Testis (tissue), 3 donors: ENCODE measurements around the gene EEF2K. TPM values are rescaled to one million over a fixed set of nuclear protein-coding genes. Genes with fewer than 3 reads are reported as not detected.

Experiments used
- DNase-seq: peaks from one replicate; pipeline ENCODE4 v3.0.0-alpha.2; 2019
- H3K27ac ChIP-seq, 2 donors: fragments of 200-600 bp; sonication (generic); one replicate each; pipeline ENCODE4 v1.5.1; 2019
- H3K27me3 ChIP-seq: fragments of 200-600 bp; sonication (generic); one replicate; pipeline ENCODE4 v1.5.1; 2019
- H3K36me3 ChIP-seq: fragments of 200-600 bp; sonication (generic); one replicate; pipeline ENCODE4 v1.5.1; 2017; ENCODE audit warnings: low read depth; ENCODE audit errors: missing control alignments
- H3K4me1 ChIP-seq: fragments of 200-600 bp; sonication (generic); one replicate; pipeline ENCODE4 v1.5.1; 2019
- H3K4me3 ChIP-seq, 2 donors: fragments of 200-600 bp; sonication (generic); one replicate each; pipeline ENCODE4 v1.5.1; 2017 to 2019
- H3K9me3 ChIP-seq: fragments of 200-600 bp; sonication (generic); one replicate; pipeline ENCODE4 v1.5.1; 2017
- CTCF ChIP-seq, 3 experiments: fragments of 450-650 bp in 2 of 3; fragments of 200-600 bp in 1 of 3; sonication (generic) in 1 of 3; IDR thresholded peaks; one replicate each; pipeline ENCODE4 v1.5.1; 2016 to 2019; ENCODE audit warnings: antibody characterized with exemption in 3 of 3, mild to moderate bottlenecking in 2 of 3, moderate library complexity in 1 of 3
- POLR2A ChIP-seq: fragments of 450-650 bp; IDR thresholded peaks from one replicate; pipeline ENCODE4 v1.6.1; 2017; ENCODE audit warnings: antibody characterized with exemption, mild to moderate bottlenecking, moderate library complexity
- WGBS, 2 donors: methylation state at CpG; one replicate each; pipeline ENCODE4 v1.1.5; 2018; 5-methylcytosine and 5-hydroxymethylcytosine counted together
- intact Hi-C: fragments of 100-400 bp; cut with DNase I; formaldehyde crosslinking; loops from one replicate; pipeline ENCODE4 v1.15.1; 2023; ENCODE audit warnings: low total_unique reads
- polyA plus RNA-seq: library from polyadenylated mRNA; stranded (reverse); fragments of 350-450 nt; fragmentation: Illumina TruSeq; extraction: RNeasy Lipid Tissue Mini Kit (QIAGEN cat#74804); gene quantifications from one replicate; pipeline ENCODE4 v1.2.3, GENCODE V29; 2014; ENCODE audit warnings: low read depth, low replicate concordance; ENCODE audit not compliant: insufficient read depth
- total RNA-seq, 2 donors: library from RNA; depleted of rRNA; stranded (reverse); fragments of >200 nt; gene quantifications; one replicate each; pipeline ENCODE4 v1.2.3, GENCODE V29; 2016

EEF2K gene
- total and polyA plus RNA-seq, 3 donors from 2014 or later: 6.6 to 11.1 (median 10.2) TPM

DNA sequence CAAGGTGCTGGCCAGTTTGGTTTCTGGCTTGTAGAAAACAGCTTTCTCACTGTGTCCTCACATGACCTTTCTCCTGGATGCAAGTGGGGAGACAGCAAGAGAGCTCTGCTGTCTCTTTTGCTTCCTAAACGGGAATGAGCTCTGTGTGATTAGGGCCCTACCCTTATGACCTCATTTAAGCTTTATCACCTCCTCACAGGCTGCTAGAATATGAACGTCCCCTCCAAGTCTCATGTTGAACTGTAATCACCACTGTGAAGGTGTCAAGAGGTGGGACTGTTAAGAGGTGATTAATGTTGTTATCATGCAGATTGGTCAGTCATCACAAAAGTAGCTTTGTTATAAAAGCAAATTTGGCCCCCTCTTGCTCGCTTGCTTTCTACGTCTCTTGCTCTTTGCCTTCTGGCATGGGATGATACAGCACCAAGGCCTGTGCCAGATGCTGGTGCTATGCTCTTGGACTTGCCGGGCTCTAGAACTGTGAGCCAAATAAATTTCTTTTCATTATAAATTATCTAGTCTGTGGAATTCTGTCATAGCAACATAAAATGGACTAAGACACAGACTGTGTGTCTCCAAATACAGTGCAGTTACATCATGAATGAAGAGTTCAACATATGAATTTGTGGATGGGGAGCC lies 76.3 kb downstream of the EEF2K start:
- TF ChIP-seq POLR2A: no peak
- TF ChIP-seq CTCF (IDR thresholded peaks at IDR 0.05): no peak
- DNase-seq: no peak
- Histone ChIP-seq H3K27ac (no peak overlapping the region), H3K4me3 (no peak overlapping the region), H3K36me3 (no peaks in the 10 kb centered on the region), H3K4me1 (no peaks in the 10 kb centered on the region), H3K9me3 (no peaks in the 10 kb centered on the region), H3K27me3 (no peaks in the 10 kb centered on the region)
- intact Hi-C loops: no loop called here
- WGBS, 2 donors: 79 to 89% methylated on average over 5 of the region's 5 CpGs

DNA sequence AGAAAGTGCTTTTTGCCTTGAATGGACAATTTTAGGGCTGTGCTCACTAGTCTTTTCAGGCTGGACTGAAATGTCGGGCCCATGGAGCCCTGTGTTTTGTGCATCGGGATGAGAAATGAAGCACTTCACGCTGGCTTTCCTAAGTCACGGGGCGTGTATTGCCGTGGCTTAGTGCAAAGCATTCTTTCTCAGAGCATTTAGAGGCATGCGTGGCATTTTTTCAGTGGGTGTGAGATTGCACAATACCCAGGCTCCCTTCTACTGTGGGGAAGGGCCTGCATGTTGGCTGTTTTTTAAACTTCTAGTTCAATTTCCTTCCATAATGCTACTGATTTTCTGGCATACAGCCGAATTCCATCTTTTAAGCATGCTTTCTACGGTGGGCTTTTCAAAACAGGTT lies 78.6 kb downstream of the EEF2K start:
- no peak for TF ChIP-seq CTCF (IDR thresholded peaks at IDR 0.05)
- TF ChIP-seq POLR2A: no peak
- 69 to 87% methylated on average over 9 of the region's 9 CpGs for WGBS, 2 donors
- Histone ChIP-seq H3K9me3 (no peaks in the 10 kb centered on the region), H3K27ac (no peak overlapping the region), H3K27me3 (no peaks in the 10 kb centered on the region), H3K4me1 (no peaks in the 10 kb centered on the region), H3K36me3 (no peaks in the 10 kb centered on the region), H3K4me3 (no peak overlapping the region)
- DNase-seq: no peak
- intact Hi-C loops: no loop called here

- Histone ChIP-seq H3K27me3 (no peaks in the 10 kb centered on the region), H3K4me3 (no peak overlapping the region), H3K9me3 (no peaks in the 10 kb centered on the region), H3K36me3 (no peaks in the 10 kb centered on the region), H3K27ac (no peak overlapping the region), H3K4me1 (no peaks in the 10 kb centered on the region)
- 45 to 64% methylated on average over 6 of the region's 6 CpGs for WGBS, 2 donors
- TF ChIP-seq CTCF (IDR thresholded peaks at IDR 0.05) (no peak), POLR2A (no peak)
- no peak for DNase-seq
- intact Hi-C loops: no loop called here
Observed at GRCh38 chr16:22285080-22285479, 79.0 kb downstream of the EEF2K start.

DNA sequence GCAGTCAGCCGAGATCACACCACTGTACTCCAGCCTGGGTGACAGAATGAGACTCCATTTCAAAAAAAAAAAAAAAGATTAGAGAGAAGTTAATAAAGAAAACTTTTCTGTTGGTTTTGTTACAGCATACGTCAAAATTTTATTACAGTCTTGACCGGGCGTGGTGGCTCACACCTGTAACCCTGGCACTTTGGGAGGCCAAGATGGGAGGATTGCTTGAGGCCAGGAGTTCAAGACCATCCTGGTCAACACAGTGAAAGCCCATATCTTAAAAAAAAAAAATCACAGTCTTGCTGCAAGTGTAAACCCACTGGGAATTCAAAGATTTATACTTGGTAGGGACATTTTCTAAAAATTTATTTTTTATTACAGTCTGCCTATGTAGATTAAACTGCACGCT lies 84.9 kb downstream of the EEF2K start:
- intact Hi-C loops: no loop called here
- Histone ChIP-seq H3K36me3 (no peaks in the 10 kb centered on the region), H3K27ac (no peak overlapping the region), H3K27me3 (no peaks in the 10 kb centered on the region), H3K4me3 (no peak overlapping the region), H3K4me1 (no peaks in the 10 kb centered on the region), H3K9me3 (no peaks in the 10 kb centered on the region)
- no peak for DNase-seq
- 91 to 96% methylated on average over 5 of the region's 5 CpGs for WGBS, 2 donors
- no peak for TF ChIP-seq POLR2A
- no peak for TF ChIP-seq CTCF (IDR thresholded peaks at IDR 0.05)

GRCh38 chr16:22291860-22292318 lies 85.8 kb downstream of the EEF2K start:
- intact Hi-C loops: no loop called here
- no peak for DNase-seq

More at GRCh38 chr16:22291860-22292318, 85.8 kb downstream of the EEF2K start:
- H3K27ac ChIP-seq: no peak overlapping the region
- no peaks in the 10 kb centered on the region for H3K4me1 ChIP-seq
- TF ChIP-seq POLR2A (no peak), CTCF (IDR thresholded peaks at IDR 0.05) (no peak)
- WGBS, 2 donors: 61 to 66% methylated on average over 4 of the region's 4 CpGs
- H3K4me3 ChIP-seq: no peak overlapping the region
- H3K36me3 ChIP-seq: no peaks in the 10 kb centered on the region
- H3K27me3 ChIP-seq: no peaks in the 10 kb centered on the region
- no peaks in the 10 kb centered on the region for H3K9me3 ChIP-seq
